ENCODE results near the gene SGCD.

The SGCD gene

GRCh38 chr5:156473269-156473908 is 146.4 kb downstream of the SGCD start:
- intact Hi-C loops (cut with DNase I; ENCODE audit: low total_unique reads): no loop called here
- Histone ChIP-seq H3K27ac (peak overlapping the region in 1 of 2 donors; percentile 62), H3K27me3 (no peaks in the 10 kb centered on the region), H3K9me3 (no peaks in the 10 kb centered on the region), H3K4me1 (peaks cover 0 to 49% (median 27%) of the 10 kb centered on the region in 4 donors), H3K36me3 (no peaks in the 10 kb centered on the region), H3K4me3 (no peak overlapping the region)
- DNase-seq: no peak
- TF ChIP-seq CTCF (IDR thresholded peaks at IDR 0.05): no peak

- intact Hi-C loops (cut with DNase I; ENCODE audit: low total_unique reads): no loop called here
- peak overlapping the region; percentile 43 to 62 for H3K27ac ChIP-seq
These were observed 147.3 kb downstream of the SGCD start for GRCh38 chr5:156474251-156474650.

DNA sequence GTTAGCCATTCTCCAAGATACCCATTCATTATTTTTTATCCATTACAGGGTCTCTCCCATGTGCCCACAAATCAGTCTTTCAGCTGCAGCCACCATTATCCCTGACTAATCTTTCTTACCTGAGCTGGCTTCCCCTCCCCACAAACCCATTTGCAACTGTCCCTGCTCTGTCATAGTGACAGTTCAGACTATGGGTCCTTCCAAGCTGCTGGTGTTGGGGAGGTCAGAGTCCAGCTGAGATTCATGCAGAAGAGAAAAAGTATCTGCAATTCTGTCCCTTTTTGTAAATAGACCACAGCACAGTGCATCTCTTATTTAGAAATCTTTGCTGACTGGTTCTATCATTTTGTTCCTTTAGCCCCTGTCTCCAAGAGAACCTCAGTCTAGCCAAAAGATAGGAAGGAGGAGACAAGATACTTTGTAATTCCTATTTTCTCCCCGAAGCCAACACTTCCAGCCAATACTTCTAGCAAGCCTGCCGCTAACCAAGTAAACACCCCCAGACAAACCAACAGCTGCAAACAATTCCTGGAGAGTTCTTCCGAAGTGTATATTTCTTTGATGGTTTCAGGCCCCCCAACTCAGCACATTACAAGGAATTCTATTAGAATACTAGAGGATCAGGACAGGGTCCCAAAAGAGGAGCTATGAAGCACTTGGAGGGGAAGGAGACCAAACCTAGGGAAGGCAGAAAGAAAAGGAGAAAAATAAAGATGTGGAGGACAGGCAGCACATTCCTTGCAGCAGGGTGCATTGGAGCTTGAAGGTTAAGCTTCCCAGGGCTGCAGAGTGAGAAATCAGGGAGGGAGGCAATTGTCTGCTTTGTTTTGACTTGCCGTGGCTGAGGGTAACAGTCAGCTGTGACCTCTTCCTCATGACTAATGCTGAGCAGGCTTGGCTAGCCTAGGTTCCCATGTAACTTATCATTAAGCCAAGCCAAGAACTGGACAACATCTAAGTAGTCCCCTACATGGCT is 148.5 kb downstream of the SGCD start:
- Histone ChIP-seq H3K9me3 (no peaks in the 10 kb centered on the region), H3K27ac (peak overlapping the region; percentile 13 to 62), H3K4me3 (no peak overlapping the region), H3K4me1 (peaks cover 0 to 49% (median 27%) of the 10 kb centered on the region in 4 donors), H3K36me3 (no peaks in the 10 kb centered on the region), H3K27me3 (no peaks in the 10 kb centered on the region)
- no peak for TF ChIP-seq CTCF (IDR thresholded peaks at IDR 0.05)
- DNase-seq: peak; percentile 60 to 68
- intact Hi-C loops (cut with DNase I; ENCODE audit: low total_unique reads): no loop called here

More at GRCh38 chr5:156474251-156474650, 147.3 kb downstream of the SGCD start:
- Histone ChIP-seq H3K36me3 (no peaks in the 10 kb centered on the region), H3K27me3 (no peaks in the 10 kb centered on the region), H3K4me3 (no peak overlapping the region), H3K4me1 (peaks cover 0 to 49% (median 27%) of the 10 kb centered on the region in 4 donors), H3K9me3 (no peaks in the 10 kb centered on the region)
- TF ChIP-seq CTCF (IDR thresholded peaks at IDR 0.05): no peak
- peak; percentile 30 to 66 for DNase-seq

DNA sequence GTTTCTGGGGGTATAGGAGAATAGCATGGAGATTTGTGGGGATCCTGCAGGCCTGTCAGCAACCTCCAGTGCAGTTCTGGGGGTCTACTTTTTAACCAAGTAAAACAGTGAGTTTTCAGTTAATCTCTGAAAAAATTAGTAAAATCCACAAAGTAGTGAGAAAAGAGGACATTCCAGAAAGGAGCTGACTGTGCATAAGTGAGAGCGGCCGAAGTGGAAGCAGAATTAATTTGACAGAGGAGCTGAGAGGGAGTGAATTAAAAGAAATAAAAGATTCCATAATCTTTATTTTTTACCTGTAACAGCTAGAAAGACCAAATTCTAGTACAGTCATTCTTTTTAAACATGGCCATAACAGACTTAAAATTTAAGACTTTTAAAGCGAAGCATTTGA is 149.2 kb downstream of the SGCD start:
- Histone ChIP-seq H3K27ac (peak overlapping the region; percentile 13 to 62), H3K9me3 (no peaks in the 10 kb centered on the region), H3K4me3 (no peak overlapping the region), H3K27me3 (no peaks in the 10 kb centered on the region), H3K36me3 (no peaks in the 10 kb centered on the region), H3K4me1 (peaks cover 0 to 49% (median 27%) of the 10 kb centered on the region in 4 donors)
- DNase-seq: no peak
- intact Hi-C loops (cut with DNase I; ENCODE audit: low total_unique reads): no loop called here
- no peak for TF ChIP-seq CTCF (IDR thresholded peaks at IDR 0.05)

- H3K27me3 ChIP-seq: no peaks in the 10 kb centered on the region
- intact Hi-C loops (cut with DNase I; ENCODE audit: low total_unique reads): no loop called here
- DNase-seq: no peak
- no peak overlapping the region for H3K4me3 ChIP-seq
- no peaks in the 10 kb centered on the region for H3K9me3 ChIP-seq
- H3K4me1 ChIP-seq: peaks cover 0 to 49% (median 27%) of the 10 kb centered on the region in 4 donors
- no peak for TF ChIP-seq CTCF (IDR thresholded peaks at IDR 0.05)
- H3K27ac ChIP-seq: peak overlapping the region in 1 of 2 donors; percentile 62
- H3K36me3 ChIP-seq: no peaks in the 10 kb centered on the region
These were observed 149.7 kb downstream of the SGCD start for GRCh38 chr5:156476678-156477077.

Measured in tibial artery (tissue), 4 donors.